ENCODE measurements around the gene NXNL1.
"Not testable (repeated sequence)": the region's sequence is repeated elsewhere in the genome, so short reads cannot be mapped to it uniquely, and the experiment has no call there.

NXNL1 gene, protein sequence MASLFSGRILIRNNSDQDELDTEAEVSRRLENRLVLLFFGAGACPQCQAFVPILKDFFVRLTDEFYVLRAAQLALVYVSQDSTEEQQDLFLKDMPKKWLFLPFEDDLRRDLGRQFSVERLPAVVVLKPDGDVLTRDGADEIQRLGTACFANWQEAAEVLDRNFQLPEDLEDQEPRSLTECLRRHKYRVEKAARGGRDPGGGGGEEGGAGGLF

GRCh38 chr19:17460372-17461230, at the start of gene NXNL1:
Gene NXNL1, minus strand, starts transcription at chr19:17460926. Its CDS starts 57 bp downstream, at chr19:17460869.
- no peak for DNase-seq (ENCODE audit: low read depth)

DNA sequence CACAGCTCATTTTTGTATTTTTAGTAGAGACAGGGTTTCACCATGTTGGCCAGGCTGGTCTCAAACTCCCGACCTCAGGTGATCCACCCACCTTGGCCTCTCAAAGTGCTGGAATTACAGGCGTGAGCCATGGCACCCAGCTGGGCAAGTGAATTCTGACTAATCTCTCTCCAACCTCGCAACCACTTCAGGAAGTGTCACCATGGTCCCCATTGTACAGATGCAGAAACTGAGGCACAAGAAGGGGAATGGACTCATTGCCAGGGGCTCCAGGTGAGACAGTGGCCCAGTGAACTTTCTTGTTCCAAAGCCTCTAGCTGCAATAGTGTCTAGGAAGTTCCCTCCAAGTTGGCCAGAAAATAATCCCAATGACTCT, 47.8 kb upstream of the NXNL1 start:
- not testable (repeated sequence) for DNase-seq (ENCODE audit: low read depth)

GRCh38 chr19:17506745-17507144, 46.0 kb upstream of the NXNL1 start:
- no peak for DNase-seq (ENCODE audit: low read depth)

- no peak for DNase-seq (ENCODE audit: low read depth)
These were observed 44.5 kb upstream of the NXNL1 start for GRCh38 chr19:17505223-17505622.

GRCh38 chr19:17504456-17504855, 43.7 kb upstream of the NXNL1 start:
- DNase-seq (ENCODE audit: low read depth): no peak

GRCh38 chr19:17504030-17504429, 43.3 kb upstream of the NXNL1 start:
- DNase-seq (ENCODE audit: low read depth): no peak

- DNase-seq (ENCODE audit: low read depth): no peak
These were observed 42.5 kb upstream of the NXNL1 start for GRCh38 chr19:17503240-17503639.

GRCh38 chr19:17500447-17501198, 39.9 kb upstream of the NXNL1 start:
- DNase-seq (ENCODE audit: low read depth): no peak

DNA sequence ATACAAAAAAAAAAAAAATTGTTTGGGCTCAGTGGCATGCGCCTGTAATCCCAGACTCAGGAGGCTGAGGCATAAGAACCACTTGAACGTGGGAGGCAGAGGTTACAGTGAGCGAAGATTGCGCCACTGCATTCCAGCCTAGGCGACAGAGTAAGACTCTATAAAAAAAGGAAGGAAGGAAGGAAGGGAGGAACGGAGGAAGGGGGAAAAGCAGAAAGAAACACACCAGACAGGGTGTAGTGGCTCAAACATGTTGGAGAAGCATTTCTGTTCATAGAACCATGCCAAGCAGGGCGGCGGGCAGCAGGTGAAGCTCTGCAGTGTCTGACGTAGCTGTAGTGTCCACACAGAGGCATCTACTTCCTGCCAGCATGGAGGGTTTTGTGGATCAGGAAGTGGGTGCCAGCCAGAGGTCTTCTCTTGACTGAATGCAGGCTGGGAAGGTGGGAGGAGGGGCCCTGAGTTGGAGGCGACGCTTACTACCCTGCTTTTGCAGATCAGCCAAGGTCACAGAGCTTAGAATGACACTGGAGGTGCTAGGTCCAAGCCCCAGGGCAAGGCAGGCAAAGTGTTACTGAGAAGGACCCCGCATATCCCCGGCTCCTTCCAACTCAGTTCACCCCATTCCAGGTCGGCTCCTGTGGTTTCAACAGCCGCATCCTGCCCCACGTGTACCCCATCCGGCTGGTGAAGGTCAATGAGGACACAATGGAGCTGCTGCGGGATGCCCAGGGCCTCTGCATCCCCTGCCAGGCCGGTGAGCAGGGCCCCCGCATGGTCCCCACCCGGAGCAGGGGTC, 39.1 kb upstream of the NXNL1 start:
- no peak for DNase-seq (ENCODE audit: low read depth)

DNA sequence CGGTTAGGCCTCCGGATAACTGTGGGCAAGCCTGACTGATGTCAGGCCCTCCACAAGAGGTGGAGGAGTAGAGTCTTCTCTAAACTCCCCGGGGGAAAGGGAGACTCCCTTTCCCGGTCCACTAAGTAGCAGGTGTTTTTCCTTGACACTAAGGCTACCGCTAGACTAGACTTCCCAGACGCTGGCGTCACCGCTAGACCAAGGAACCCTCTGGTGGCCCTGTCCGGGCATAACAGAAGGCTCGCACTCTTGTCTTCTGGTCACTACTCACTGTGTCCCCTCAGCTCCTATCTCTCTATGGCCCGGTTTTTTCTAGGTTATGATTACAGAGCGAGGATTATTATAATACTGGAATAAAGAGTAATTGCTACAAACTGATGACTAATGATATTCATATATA, 38.3 kb upstream of the NXNL1 start:
- DNase-seq (ENCODE audit: low read depth): not testable (repeated sequence)

DNA sequence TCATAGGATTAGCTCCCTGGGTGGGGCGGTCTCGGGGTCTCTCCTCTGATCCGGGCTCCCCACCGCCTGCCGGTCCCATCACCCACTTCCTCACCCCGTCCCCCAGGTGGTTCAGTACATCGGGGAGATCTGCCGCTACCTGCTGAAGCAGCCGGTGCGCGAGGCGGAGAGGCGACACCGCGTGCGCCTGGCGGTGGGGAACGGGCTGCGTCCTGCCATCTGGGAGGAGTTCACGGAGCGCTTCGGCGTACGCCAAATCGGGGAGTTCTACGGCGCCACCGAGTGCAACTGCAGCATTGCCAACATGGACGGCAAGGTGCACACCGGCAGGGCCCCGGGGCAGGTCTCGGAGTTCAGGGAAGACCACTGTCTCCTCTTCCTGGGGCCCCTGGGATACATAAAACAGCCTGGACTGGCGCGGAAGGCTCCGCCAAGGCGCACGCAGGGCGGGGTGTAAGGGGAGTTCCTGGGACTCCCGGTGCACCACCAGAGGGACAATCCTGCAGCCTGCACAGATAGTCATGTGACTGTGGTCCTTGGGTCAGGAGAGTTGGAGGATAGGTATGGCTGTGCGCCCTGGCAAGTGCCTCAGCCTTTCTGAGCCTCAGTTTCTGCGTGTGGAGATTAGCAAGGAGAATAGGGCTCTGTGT, 36.5 kb upstream of the NXNL1 start:
- DNase-seq (ENCODE audit: low read depth): no peak

- peak; percentile 65 for DNase-seq (ENCODE audit: low read depth)
These were observed 35.7 kb upstream of the NXNL1 start for GRCh38 chr19:17496337-17496997.

- no peak for DNase-seq (ENCODE audit: low read depth)
These were observed 35.0 kb upstream of the NXNL1 start for GRCh38 chr19:17495639-17496296.

DNA sequence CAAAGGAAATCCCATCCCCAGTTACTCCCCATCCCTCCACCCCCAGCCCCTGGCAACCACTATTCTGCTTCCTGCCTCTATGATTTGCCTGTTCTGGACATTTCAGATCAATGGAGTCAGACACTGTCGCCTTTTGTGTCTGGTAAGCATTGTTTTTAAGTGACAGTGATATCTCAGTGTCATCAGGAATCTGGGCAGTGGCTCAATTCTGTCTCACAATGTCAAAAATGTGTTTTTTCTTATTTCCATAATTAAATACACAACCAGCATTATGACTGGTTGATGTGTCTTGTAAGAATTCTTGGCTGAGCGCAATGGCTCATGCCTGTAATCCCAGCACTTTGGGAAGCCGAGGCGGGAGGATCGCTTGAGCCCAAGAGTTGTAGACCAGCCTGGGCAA, 30.6 kb upstream of the NXNL1 start:
- DNase-seq (ENCODE audit: low read depth): no peak

GRCh38 chr19:17490411-17490810, 29.7 kb upstream of the NXNL1 start:
- no peak for DNase-seq (ENCODE audit: low read depth)

GRCh38 chr19:17489392-17490030, 28.8 kb upstream of the NXNL1 start:
- no peak for DNase-seq (ENCODE audit: low read depth)

- DNase-seq (ENCODE audit: low read depth): peak; percentile 51
These were observed 28.1 kb upstream of the NXNL1 start for GRCh38 chr19:17488593-17489391.

DNA sequence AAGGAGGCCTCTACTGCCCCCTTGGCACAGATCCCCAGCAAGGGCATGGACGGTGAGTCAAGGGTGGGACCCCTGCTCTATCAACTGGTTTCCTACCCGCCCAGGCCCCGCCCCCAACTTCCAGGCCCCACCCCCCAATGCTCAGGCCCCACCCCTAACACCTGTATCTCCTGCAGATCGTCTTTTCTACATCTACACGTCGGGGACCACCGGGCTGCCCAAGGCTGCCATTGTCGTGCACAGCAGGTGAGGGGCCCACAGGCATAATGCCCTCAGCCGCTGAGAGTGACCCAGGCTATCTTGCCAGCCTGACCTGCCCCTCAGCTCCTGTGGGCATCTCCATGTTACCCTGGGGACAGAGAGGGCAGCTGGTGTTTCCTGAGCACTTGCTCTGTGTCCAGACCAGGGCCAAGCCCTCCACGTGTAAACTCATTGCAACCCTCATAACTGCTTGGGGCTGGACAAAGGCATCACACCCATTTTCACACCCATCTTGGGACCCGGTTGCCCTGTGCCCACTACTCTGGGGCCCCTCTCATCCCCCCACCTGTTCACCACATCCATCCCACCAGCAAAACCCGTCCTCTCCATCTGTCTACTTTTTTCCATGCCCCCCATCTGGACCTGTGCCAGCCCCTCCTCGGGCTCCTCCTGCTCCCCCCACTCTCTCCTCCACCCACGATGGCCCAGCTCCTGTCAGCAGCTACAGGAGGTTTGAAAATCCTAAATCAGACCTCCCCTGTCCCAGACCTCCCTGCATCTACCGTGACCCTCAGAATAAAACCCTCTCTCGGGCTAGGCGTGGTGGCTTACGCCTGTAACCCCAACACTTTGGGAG, 26.8 kb upstream of the NXNL1 start:
- DNase-seq (ENCODE audit: low read depth): no peak

All from activated gamma-delta T cell treated with anti-CD3 and anti-CD28 coated beads, Interleukin-2, amount 50 U/mL, for 16 hours (primary cell).